GM15510 (cell line): ENCODE data around the gene KIAA0930.

ENCODE experiments used
- POLR2A ChIP-seq: IDR thresholded peaks from 3 replicates; pipeline ENCODE4 v1.6.1; 2011; ENCODE audit warnings: borderline replicate concordance; ENCODE audit not compliant: insufficient read length; ENCODE audit errors: extremely low read depth

KIAA0930 gene

DNA sequence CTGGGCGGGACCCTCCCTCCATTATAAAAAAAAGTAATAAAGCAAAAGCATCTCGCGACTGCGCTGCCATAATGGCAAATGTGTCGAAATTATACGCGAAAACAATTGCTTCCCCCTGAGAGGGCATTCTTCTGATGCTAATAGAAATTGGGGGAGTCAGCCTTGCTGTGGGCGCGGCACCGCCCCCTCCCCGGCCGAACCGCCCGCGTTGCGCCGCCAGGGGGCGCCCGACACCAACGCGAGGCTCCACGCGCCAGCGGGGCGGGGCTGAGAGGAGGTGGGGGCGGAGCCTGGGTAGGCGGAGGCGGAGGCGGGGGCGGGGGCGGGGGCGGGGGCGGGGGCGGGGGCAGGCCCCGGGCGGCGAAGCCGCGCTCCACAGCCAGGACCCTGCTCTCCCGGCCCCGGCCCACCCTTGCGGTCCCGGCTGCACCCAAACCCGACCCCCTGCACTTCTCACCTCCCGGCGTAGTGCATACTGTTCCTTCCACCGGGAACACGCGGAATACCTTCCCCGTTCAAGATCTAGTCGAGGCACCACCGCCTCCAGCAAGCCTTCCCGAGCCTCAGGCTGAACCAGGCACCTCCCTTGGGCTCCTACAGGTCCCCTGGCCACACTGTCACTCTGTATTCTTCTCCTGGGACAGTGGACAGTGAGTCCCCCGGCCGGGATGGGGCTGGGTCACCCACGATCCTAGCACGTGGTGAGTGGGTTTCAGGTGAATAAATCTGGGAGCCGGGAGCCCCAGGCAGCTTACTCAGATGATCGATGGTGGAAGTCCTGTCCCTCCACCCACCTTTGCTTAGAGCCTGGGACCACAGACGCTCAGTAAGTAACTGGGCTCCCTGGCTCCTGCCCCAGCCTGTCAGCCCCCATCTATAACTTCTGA, 28.5 kb upstream of the KIAA0930 start:
- TF ChIP-seq POLR2A = no peak

GRCh38 chr22:45268167-45268957, 27.7 kb upstream of the KIAA0930 start:
- TF ChIP-seq POLR2A = no peak

DNA sequence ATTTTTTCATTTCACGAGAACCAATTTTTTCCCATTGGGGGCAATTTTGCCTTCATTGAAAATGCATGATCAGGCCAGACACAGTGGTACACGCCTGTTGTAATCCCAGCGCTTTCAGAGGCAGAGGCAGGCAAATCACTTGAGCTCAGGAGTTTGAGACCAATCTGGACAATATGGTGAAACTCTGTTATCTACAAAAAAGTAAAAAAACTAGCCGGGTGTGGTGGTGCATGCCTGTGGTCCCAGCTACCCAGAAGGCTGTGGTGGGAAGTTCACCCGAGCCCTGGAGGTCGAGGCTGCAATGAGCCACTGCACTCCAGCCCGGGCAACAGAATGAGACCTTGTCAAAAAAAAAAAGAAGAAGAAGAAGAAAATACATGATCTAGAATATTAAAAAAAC, 24.8 kb upstream of the KIAA0930 start:
- TF ChIP-seq POLR2A = no peak

GRCh38 chr22:45263463-45264269, 23.0 kb upstream of the KIAA0930 start:
- no peak for TF ChIP-seq POLR2A

DNA sequence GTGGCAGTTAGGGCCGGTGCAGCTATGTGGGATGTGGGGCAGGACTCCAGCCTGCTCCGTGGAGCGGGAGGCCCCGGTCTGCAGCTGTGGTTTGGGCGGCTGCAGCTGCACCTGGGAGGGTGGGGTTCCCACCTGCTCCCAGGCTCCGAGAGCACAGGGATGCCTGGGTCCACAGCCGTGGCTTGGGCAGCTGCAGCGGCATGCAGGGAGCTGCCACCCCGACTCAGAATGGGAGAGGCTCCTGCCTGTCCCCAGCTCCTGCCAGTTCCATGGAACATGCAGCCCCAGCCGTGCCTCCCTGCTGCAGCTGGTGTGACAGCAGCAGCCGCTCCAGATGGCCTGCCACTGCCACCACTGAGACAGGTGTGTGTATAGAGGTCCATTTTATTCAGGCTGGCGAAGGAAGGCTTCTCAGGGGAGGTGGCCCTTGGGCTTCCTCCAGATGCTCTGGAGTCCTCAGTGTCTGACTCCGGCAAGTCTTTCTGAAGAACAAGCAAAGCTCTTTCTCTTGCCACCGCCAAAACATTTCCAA, 22.3 kb upstream of the KIAA0930 start:
- no peak for TF ChIP-seq POLR2A

GRCh38 chr22:45262195-45262930, 21.7 kb upstream of the KIAA0930 start:
- TF ChIP-seq POLR2A = no peak

- TF ChIP-seq POLR2A = no peak
Measured at GRCh38 chr22:45261407-45262088, 20.9 kb upstream of the KIAA0930 start.

- no peak for TF ChIP-seq POLR2A
Measured at GRCh38 chr22:45259754-45260394, 19.2 kb upstream of the KIAA0930 start.

DNA sequence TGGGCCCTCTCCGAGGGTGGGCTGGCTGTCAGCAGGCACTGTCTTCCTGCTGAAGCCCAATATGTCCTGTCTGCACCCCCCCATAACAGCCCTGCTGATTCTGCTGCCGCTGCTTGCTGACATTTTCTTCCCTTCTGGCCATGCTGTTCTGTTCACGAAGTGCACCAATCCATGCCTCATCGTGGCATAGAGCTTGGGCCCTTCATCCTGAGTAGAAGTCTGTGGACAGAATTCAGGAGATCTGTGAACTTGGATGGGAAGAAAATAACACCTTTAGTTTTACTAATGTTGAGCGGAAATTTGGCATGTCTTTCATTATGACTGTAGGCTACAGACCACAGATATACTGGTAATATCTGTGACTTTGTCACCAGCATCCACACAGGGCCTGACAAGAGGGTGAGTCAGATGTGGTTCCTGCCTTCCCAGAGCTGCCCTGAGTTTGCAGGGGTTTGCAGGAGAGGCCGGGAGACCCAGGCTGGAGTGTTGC, 14.1 kb upstream of the KIAA0930 start:
- TF ChIP-seq POLR2A = no peak

- no peak for TF ChIP-seq POLR2A
Measured at GRCh38 chr22:45254388-45254787, 13.7 kb upstream of the KIAA0930 start.

DNA sequence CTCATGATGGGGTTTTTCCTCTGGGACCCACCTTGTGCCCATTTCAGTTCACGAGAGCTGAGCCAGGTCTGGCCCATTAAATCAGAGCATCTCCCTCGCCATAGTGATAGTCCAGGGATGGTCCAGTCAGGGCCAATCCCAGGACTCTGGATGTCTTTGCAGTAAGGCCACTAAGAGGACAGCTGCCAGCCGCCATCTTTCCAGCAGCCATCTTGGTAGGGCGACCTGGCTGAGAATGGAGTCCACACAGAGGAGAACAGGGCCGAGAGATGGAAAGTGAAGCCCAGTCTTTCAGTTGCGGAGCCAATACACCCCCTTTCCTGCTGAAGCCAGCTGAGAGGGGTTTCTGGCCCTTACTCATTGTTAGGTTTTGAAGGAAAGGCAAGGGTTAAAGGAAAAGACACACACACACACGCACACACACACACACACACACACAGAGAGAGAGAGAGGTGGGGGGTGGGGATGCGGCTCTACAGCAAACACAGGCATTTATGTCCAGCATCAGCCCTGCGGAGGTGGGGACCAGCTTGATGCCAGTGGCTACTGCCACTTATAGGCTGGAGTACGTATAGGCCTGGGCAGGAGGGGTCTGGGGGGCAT, 12.4 kb upstream of the KIAA0930 start:
- no peak for TF ChIP-seq POLR2A

- TF ChIP-seq POLR2A = no peak
Measured at GRCh38 chr22:45251825-45252224, 11.1 kb upstream of the KIAA0930 start.
